IPS-18a (cell line): ENCODE measurements around the gene LCTL.

Experiments
- H3K27ac ChIP-seq: one replicate; pipeline ENCODE4 v1.5.1; 2013; ENCODE audit warnings: low read length
- H3K27me3 ChIP-seq: one replicate; pipeline ENCODE4 v1.6.1; 2013; ENCODE audit warnings: mild to moderate bottlenecking, low read length; ENCODE audit not compliant: control insufficient read depth, insufficient read depth
- H3K36me3 ChIP-seq: one replicate; pipeline ENCODE4 v1.6.1; 2013; ENCODE audit warnings: low read depth, low read length; ENCODE audit not compliant: control insufficient read depth
- H3K4me1 ChIP-seq: one replicate; pipeline ENCODE4 v1.6.1; 2013; ENCODE audit warnings: low read depth, low read length; ENCODE audit not compliant: control insufficient read depth
- H3K4me3 ChIP-seq: one replicate; pipeline ENCODE4 v1.5.1; 2013; ENCODE audit warnings: low read length
- H3K9ac ChIP-seq: one replicate; pipeline ENCODE4 v1.6.1; 2013; ENCODE audit warnings: mild to moderate bottlenecking, low read length, moderate library complexity
- H3K9me3 ChIP-seq: one replicate; pipeline ENCODE4 v1.6.1; 2013; ENCODE audit warnings: low read depth, low read length; ENCODE audit not compliant: control insufficient read depth

Gene LCTL

DNA sequence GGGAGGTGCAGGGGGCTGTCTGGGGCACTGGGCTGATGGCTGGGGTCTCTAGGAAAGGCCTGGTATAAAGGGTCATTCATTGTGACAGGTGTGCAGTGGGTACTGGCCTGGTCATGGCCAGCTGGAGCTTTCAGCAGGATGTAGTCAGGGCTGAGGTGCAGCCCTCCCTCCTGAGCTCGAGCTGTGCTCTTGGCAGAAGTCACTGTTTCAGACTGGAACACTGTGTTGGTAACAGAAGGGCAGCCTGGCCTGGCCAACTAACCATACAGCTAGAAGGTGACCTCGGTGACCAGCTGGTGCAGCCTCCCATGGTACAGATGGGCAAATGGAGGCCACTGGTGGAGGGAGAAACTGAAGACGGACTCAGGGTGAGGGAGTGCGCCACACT lies 34.4 kb upstream of the LCTL start:
- Histone ChIP-seq H3K27me3 (no peaks in the 10 kb centered on the region), H3K9ac (no peak overlapping the region), H3K9me3 (no peaks in the 10 kb centered on the region), H3K4me3 (no peak overlapping the region), H3K36me3 (no peaks in the 10 kb centered on the region), H3K27ac (no peak overlapping the region), H3K4me1 (no peaks in the 10 kb centered on the region)

DNA sequence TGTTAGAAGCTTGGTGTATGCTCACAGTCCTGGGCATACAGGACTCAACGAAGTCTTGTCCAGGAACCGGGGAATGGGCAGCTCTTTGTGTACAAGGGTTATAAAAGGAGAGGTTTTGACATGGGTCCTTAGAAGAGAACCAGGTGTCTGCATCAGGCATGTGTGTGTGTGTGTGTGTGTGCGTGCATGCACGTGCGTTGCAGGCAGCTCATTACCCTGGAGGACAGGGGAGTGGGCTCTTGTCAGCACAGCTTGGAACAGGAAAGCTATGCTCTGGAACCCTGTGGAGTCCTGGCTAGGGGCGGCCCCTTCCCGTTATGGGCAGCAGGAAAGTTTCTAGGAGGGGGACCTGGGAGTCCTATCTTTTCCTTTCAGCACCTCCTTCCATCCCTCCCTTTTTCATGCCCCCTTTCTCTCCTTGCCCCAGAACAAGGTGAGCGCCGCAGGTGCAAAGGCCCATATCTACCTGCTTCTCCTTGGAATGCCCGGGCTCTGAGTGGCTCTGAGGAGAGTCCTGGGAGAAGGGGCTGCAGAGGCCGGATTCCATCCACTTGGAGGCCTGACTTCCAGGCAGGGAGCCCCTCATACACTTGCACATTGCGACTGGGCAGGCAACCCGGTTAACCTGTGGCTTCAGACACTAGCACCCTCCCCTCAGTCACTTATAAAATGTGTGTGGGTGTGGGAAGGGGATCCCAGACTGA lies 33.9 kb upstream of the LCTL start:
- H3K36me3 ChIP-seq, result no peaks in the 10 kb centered on the region
- no peak overlapping the region for H3K9ac ChIP-seq
- no peaks in the 10 kb centered on the region for H3K4me1 ChIP-seq
- no peaks in the 10 kb centered on the region for H3K9me3 ChIP-seq
- no peak overlapping the region for H3K27ac ChIP-seq
- no peak overlapping the region for H3K4me3 ChIP-seq
- no peaks in the 10 kb centered on the region for H3K27me3 ChIP-seq

DNA sequence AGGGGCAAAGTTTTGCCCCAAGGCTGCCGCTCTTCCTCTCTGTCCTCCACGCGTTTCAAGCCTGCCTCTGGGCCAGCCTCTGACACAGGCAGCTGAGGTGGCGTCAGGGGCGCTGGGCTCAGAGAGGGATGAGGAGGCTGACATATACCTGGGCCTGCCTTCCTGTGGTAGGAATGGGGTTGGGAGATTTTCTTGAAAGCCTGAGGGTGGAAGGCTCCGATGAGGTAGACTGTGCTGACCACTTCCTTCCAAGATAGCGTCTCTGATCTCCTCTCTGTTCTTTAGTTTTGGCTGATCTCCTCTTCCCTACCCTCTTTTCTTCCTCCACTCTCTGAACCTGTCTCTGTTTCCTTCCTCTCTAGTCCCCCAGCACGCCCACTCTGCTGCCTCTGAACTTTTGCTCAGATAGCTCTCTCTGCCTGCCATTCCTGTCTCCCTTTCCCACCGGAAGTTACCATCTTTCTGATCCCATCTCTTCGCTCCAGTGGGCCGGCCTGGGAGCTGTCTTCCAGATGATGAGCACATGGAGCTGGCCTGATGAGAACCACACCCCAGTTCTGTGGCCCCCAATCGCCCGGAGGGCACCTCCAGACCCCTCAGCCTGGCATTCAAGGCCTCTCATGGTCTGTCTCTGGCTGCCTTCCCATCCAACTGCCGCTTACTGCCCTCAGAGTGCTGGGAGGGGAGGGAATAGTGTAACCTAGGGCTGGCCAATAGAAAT lies 32.5 kb upstream of the LCTL start:
- Histone ChIP-seq H3K27ac (no peak overlapping the region), H3K9me3 (no peaks in the 10 kb centered on the region), H3K4me1 (no peaks in the 10 kb centered on the region), H3K27me3 (no peaks in the 10 kb centered on the region), H3K9ac (no peak overlapping the region), H3K4me3 (no peak overlapping the region), H3K36me3 (no peaks in the 10 kb centered on the region)

DNA sequence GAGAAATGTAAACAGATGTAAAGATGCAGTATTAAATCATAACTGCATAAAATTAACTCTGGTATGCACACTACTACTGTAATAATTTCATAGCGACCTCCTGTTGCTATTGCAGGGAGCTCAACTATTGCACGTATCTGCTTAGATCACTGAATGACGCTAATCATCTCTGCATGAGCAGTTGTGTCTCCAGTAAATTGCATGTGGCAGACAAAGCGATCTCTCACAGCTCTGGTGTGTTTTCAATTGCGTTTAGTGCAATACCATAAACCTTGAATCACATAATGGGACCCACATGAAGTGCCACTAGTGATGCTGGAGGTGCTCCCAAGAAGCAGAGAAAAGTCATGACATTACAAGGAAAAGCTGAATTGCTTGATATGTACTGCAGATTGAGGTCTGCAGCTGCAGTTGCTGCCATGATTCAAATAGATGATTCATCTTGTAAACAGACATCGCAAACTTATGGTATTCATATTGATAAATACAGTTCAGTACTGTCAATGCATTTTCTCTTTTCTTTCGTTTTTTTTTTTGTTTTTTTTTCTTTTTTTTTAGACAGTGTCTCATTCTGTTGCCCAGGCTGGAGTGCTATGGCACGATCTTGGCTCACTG lies 30.2 kb upstream of the LCTL start:
- H3K27ac ChIP-seq, result no peak overlapping the region
- no peaks in the 10 kb centered on the region for H3K36me3 ChIP-seq
- no peaks in the 10 kb centered on the region for H3K4me1 ChIP-seq
- no peak overlapping the region for H3K4me3 ChIP-seq
- H3K27me3 ChIP-seq, result no peaks in the 10 kb centered on the region
- no peaks in the 10 kb centered on the region for H3K9me3 ChIP-seq
- no peak overlapping the region for H3K9ac ChIP-seq

DNA sequence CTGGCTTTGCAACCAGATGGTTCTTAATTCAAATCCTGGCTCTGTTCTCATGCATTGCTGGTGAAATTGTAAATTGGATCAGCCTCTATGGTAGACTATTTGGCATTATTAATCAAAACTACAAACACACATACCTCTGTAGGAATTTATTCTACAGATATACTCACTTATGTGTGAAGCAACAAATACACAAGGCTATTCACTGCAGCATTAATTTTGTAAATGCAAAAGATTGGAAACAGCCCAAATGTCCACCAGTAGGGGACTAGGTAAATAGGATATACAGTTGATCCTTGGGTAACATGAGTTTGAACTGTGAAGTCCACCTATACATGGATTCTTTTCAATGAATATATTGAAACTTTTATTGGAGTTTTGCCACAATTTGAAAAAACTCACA lies 29.5 kb upstream of the LCTL start:
- no peak overlapping the region for H3K27ac ChIP-seq
- H3K4me3 ChIP-seq, result no peak overlapping the region
- H3K27me3 ChIP-seq, result no peaks in the 10 kb centered on the region
- H3K9ac ChIP-seq, result no peak overlapping the region
- no peaks in the 10 kb centered on the region for H3K4me1 ChIP-seq
- H3K36me3 ChIP-seq, result no peaks in the 10 kb centered on the region
- no peaks in the 10 kb centered on the region for H3K9me3 ChIP-seq

DNA sequence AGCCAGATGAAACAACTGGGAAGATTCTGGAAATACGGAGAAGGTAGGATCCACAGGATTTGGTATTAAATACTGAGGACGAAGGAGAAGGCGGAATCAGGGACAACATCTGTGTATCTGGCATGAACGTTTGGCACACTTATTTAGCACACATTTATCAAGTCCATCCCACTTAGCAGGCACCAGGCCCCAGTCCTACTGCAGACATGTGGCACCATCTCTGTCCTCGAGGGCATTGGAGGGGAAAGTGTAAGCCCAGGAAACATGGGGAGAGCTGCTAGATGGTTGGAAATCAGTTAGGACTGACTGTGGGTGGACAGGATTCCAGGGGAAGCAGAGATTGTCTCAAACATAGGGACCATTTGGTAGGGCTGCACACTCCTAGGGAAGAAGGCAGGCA lies 29.0 kb upstream of the LCTL start:
- Histone ChIP-seq H3K36me3 (no peaks in the 10 kb centered on the region), H3K9ac (no peak overlapping the region), H3K27ac (no peak overlapping the region), H3K4me1 (no peaks in the 10 kb centered on the region), H3K4me3 (no peak overlapping the region), H3K27me3 (no peaks in the 10 kb centered on the region), H3K9me3 (no peaks in the 10 kb centered on the region)

DNA sequence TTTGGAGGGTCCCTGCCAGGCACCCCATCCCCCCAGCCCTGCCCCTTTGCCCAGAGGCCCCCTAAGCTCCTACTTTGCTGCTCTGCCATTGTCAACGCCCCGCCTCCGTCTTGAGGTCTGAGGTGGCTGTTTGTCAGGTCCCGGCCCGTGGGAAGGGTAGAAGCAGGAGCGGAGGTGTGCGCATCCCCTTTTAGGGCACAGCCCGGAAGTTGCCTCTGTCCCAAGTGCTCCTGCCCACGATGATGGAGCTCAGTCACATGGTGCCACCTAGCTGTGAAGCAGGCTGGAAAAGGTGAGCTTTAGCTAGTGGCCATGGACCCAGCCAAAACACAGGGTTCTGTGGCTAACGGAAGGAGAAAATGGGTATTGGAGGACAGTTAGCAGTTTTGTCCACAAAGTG lies 28.5 kb upstream of the LCTL start:
- no peaks in the 10 kb centered on the region for H3K9me3 ChIP-seq
- no peaks in the 10 kb centered on the region for H3K27me3 ChIP-seq
- no peaks in the 10 kb centered on the region for H3K36me3 ChIP-seq
- no peaks in the 10 kb centered on the region for H3K4me1 ChIP-seq
- no peak overlapping the region for H3K9ac ChIP-seq
- H3K27ac ChIP-seq, result no peak overlapping the region
- no peak overlapping the region for H3K4me3 ChIP-seq

DNA sequence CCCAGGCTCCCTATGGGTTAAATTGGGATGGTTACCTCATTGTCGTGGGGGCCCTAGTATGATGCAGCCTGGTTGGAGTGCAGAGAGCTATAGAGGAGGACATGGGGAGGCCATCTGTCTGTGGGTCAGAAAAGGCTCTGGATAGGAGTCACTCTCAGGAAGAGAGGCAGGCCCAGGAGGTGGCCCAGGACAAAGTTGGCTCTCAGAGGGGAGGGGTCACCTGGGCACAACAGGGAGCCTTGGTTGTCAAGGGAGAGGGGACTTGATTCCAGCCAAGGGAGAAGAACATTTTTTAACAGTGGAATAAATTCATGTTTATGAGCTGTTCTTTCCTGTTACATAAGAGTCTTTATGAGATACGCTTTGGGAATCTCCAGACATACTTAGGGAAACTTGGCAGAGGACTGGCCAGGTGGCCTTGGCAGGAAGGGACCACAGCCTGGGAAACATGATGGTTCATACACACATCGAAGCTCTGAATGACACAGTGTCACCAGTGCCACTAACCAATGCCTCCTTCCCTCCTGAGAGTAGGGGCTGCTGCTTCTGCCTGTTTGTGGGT lies 27.5 kb upstream of the LCTL start:
- H3K9me3 ChIP-seq, result no peaks in the 10 kb centered on the region

DNA sequence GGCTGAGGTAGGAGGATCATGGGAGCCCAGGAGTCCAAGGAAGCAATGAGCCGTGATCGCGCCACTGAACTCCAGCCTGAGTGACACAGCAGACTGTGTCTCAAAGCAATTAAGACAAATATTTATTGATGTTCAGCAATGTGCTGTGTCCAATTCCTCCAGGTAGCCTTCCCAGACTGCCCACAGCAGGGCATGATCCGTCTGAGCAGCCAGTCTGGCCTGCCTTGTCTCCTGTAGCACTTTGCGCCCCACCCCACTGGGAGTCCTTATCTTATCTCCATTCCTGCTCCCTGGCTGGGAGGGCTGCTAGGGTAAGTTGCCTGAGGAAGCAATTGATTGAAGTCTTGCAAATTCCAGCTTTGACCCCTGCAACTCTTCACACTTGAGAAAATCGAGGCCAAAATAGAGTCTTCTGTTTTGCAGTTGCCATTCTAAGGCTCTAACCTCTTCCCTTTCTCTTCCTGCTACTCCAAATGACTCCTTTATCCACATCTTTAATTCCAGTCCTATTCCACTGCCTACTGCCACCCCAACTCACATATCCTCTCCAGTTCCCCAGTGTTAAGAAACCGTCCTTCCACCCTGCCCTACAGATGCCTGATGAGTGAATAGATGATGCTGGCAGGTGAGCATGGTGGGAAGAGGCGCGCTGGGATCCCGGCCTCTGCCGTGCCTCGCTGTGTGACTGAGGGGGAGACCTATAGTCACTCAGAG lies 26.9 kb upstream of the LCTL start:
- no peaks in the 10 kb centered on the region for H3K4me1 ChIP-seq
- H3K9ac ChIP-seq, result no peak overlapping the region
- H3K4me3 ChIP-seq, result no peak overlapping the region
- no peaks in the 10 kb centered on the region for H3K27me3 ChIP-seq
- H3K36me3 ChIP-seq, result no peaks in the 10 kb centered on the region
- H3K27ac ChIP-seq, result no peak overlapping the region
- no peaks in the 10 kb centered on the region for H3K9me3 ChIP-seq

More for the DNA sequence above, 27.5 kb upstream of the LCTL start:
- H3K36me3 ChIP-seq, result no peaks in the 10 kb centered on the region
- H3K27ac ChIP-seq, result no peak overlapping the region
- no peak overlapping the region for H3K4me3 ChIP-seq
- H3K27me3 ChIP-seq, result no peaks in the 10 kb centered on the region
- H3K9ac ChIP-seq, result no peak overlapping the region
- H3K4me1 ChIP-seq, result no peaks in the 10 kb centered on the region

DNA sequence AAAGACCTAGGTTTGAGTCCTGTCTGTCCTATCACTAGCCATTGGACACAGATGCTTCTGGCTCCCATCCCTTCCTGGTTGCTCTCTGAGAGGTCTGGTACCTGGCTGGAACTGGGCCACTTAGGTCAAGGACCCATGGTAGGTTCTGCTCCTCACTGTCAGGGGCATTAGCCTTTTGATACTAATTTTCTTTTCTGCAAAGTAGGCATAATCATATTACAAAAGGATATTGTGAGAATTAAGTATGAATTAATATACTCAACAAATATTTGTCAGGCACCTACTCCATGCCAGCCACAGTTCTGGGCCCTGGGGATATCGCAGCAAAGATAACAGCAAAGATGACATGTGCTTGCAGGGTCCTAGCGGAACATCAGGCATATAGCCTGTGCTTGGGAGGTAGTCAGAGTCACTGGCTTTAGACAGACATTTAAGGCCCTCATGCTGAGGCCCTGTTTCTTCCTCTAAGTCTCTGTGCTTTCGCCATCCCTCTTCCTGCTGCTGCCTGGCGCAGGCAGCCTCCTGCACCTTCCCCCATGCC lies 25.6 kb upstream of the LCTL start:
- Histone ChIP-seq H3K4me3 (no peak overlapping the region), H3K4me1 (peaks cover 1% of the 10 kb centered on the region), H3K27ac (no peak overlapping the region), H3K9ac (no peak overlapping the region), H3K9me3 (no peaks in the 10 kb centered on the region), H3K36me3 (no peaks in the 10 kb centered on the region), H3K27me3 (no peaks in the 10 kb centered on the region)

DNA sequence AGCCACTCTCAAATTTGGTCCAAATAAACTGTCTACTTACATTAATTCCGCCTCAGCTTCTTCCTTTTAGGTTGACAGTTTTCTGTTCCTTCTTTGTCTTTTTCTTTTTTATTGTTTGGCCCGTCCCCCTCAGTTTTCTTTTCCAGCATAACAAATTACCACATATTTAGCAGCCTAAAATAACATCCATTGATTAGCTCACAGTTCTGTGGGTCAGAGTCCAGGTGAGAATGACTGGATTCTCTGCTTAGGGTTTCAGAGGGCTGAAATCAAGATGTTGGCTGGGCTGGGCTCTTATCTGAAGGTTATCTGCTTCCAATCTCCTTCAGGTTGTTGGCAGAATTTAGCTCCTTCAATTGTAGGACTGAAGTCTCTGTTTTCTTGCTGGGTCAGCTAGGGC lies 24.6 kb upstream of the LCTL start:
- Histone ChIP-seq H3K4me3 (no peak overlapping the region), H3K27me3 (no peaks in the 10 kb centered on the region), H3K4me1 (peaks cover 4% of the 10 kb centered on the region), H3K36me3 (no peaks in the 10 kb centered on the region), H3K9me3 (no peaks in the 10 kb centered on the region), H3K9ac (no peak overlapping the region), H3K27ac (no peak overlapping the region)
